ENCODE data around the gene PLXNA2.

The PLXNA2 gene

GRCh38 chr1:208169081-208169879, 74.9 kb downstream of the PLXNA2 start:
- Histone ChIP-seq H4K20me1 (ENCODE audit: insufficient read depth, low read length) (no peaks in the 10 kb centered on the region), H3K4me2 (ENCODE audit: insufficient read depth, low read length) (no peak overlapping the region), H3K4me1 (ENCODE audit: insufficient read depth, low read length) (no peaks in the 10 kb centered on the region), H3K79me2 (ENCODE audit: insufficient read depth, low read length) (no peaks in the 10 kb centered on the region), H3K27me3 (ENCODE audit: insufficient read depth, low read length, poor library complexity) (peaks cover 43% of the 10 kb centered on the region), H3K9me3 (ENCODE audit: insufficient read depth, low read length, severe bottlenecking) (no peaks in the 10 kb centered on the region), H3K4me3 (ENCODE audit: low read depth in 1 of 2, low read length in 2 of 2) (no peak overlapping the region), H3K27ac (ENCODE audit: low read length) (no peak overlapping the region), H2AFZ (ENCODE audit: low read depth, low read length) (no peak overlapping the region), H3K9ac (ENCODE audit: low read depth, low read length) (no peak overlapping the region), H3K36me3 (ENCODE audit: insufficient read depth, low read length) (no peaks in the 10 kb centered on the region)
- no peak for TF ChIP-seq EZH2 (IDR thresholded peaks at IDR 0.05; ENCODE audit: borderline replicate concordance, low read depth, low read length, severe bottlenecking)
- no peak for TF ChIP-seq CTCF (IDR thresholded peaks at IDR 0.05; ENCODE audit: borderline replicate concordance, extremely low read depth, low read length, poor library complexity, severe bottlenecking)
- ATAC-seq (ENCODE audit: insufficient read depth, low read depth) (no peak), DNase-seq (no peak)

- no peak overlapping the region for H3K4me2 ChIP-seq (ENCODE audit: insufficient read depth, low read length)
- ATAC-seq (ENCODE audit: insufficient read depth, low read depth) (no peak), DNase-seq (no peak)
- H3K9me3 ChIP-seq (ENCODE audit: insufficient read depth, low read length, severe bottlenecking) = no peaks in the 10 kb centered on the region
- no peak overlapping the region for H3K9ac ChIP-seq (ENCODE audit: low read depth, low read length)
- H3K4me1 ChIP-seq (ENCODE audit: insufficient read depth, low read length) = no peaks in the 10 kb centered on the region
- H3K27me3 ChIP-seq (ENCODE audit: insufficient read depth, low read length, poor library complexity) = peaks cover 52% of the 10 kb centered on the region
- H4K20me1 ChIP-seq (ENCODE audit: insufficient read depth, low read length) = no peaks in the 10 kb centered on the region; the same call in 1 of the 2 replicates
- no peak for TF ChIP-seq CTCF (IDR thresholded peaks at IDR 0.05; ENCODE audit: borderline replicate concordance, extremely low read depth, low read length, poor library complexity, severe bottlenecking)
- H3K79me2 ChIP-seq (ENCODE audit: insufficient read depth, low read length) = no peaks in the 10 kb centered on the region
- no peak overlapping the region for H3K27ac ChIP-seq (ENCODE audit: low read length)
- no peaks in the 10 kb centered on the region for H3K36me3 ChIP-seq (ENCODE audit: insufficient read depth, low read length)
- no peak overlapping the region for H3K4me3 ChIP-seq (ENCODE audit: low read depth in 1 of 2, low read length in 2 of 2)
- no peak overlapping the region for H2AFZ ChIP-seq (ENCODE audit: low read depth, low read length)
Observed at GRCh38 chr1:208167261-208167869, 76.8 kb downstream of the PLXNA2 start.

- Histone ChIP-seq H3K4me2 (ENCODE audit: insufficient read depth, low read length) (no peak overlapping the region), H3K4me1 (ENCODE audit: insufficient read depth, low read length) (no peaks in the 10 kb centered on the region), H3K4me3 (ENCODE audit: low read depth in 1 of 2, low read length in 2 of 2) (no peak overlapping the region), H3K27ac (ENCODE audit: low read length) (no peak overlapping the region), H4K20me1 (ENCODE audit: insufficient read depth, low read length) (no peaks in the 10 kb centered on the region; the same call in 1 of the 2 replicates), H3K36me3 (ENCODE audit: insufficient read depth, low read length) (no peaks in the 10 kb centered on the region), H3K9me3 (ENCODE audit: insufficient read depth, low read length, severe bottlenecking) (no peaks in the 10 kb centered on the region), H3K9ac (ENCODE audit: low read depth, low read length) (no peak overlapping the region), H3K27me3 (ENCODE audit: insufficient read depth, low read length, poor library complexity) (peaks cover 54% of the 10 kb centered on the region), H2AFZ (ENCODE audit: low read depth, low read length) (no peak overlapping the region), H3K79me2 (ENCODE audit: insufficient read depth, low read length) (no peaks in the 10 kb centered on the region)
- TF ChIP-seq EZH2 (IDR thresholded peaks at IDR 0.05; ENCODE audit: borderline replicate concordance, low read depth, low read length, severe bottlenecking) (no peak), CTCF (IDR thresholded peaks at IDR 0.05; ENCODE audit: borderline replicate concordance, extremely low read depth, low read length, poor library complexity, severe bottlenecking) (no peak)
- no peak for DNase-seq
- ATAC-seq (ENCODE audit: insufficient read depth, low read depth) = no peak
Observed at GRCh38 chr1:208166340-208167138, 77.6 kb downstream of the PLXNA2 start.
